Activated CD4-positive, alpha-beta T cell treated with anti-CD3 and anti-CD28 coated beads, Interleukin-2, amount 10 ng/mL, durations not matched to agents 24 days and 14 days (primary cell): Measurements from ENCODE around the gene GLIPR1. TPM values are rescaled to one million over a fixed set of nuclear protein-coding genes. Genes with fewer than 3 reads are reported as not detected.
A peak's percentile ranks its signal among the peaks of the same experiment; 100 is the strongest.
"Not testable (repeated sequence)": the region's sequence is repeated elsewhere in the genome, so short reads cannot be mapped to it uniquely, and the experiment has no call there.

ENCODE experiments used
- DNase-seq: peaks from one replicate; pipeline ENCODE4 v3.0.0; 2022
- H3K27ac Mint-ChIP-seq: one replicate; pipeline ENCODE4 v1.8.0; 2022; ENCODE audit warnings: mild to moderate bottlenecking, mixed read lengths
- H3K27me3 Mint-ChIP-seq: one replicate; pipeline ENCODE4 v1.8.0; 2022; ENCODE audit warnings: mixed read lengths
- H3K36me3 Mint-ChIP-seq: one replicate; pipeline ENCODE4 v1.8.0; 2022; ENCODE audit warnings: low read depth, mild to moderate bottlenecking, mixed read lengths
- H3K4me1 Mint-ChIP-seq: one replicate; pipeline ENCODE4 v1.8.0; 2021; ENCODE audit warnings: mixed read lengths
- H3K4me3 Mint-ChIP-seq: one replicate; pipeline ENCODE4 v1.8.0; 2022; ENCODE audit warnings: mild to moderate bottlenecking, moderate library complexity, mixed read lengths
- H3K9me3 Mint-ChIP-seq: one replicate; pipeline ENCODE4 v1.8.0; 2021; ENCODE audit warnings: mixed read lengths
- intact Hi-C: fragments of 100-400 bp; cut with micrococcal nuclease; formaldehyde crosslinking; loops from one replicate; pipeline ENCODE4 v1.15.1; 2023
- total RNA-seq: library from RNA; stranded (reverse); gene quantifications from 2 replicates; pipeline ENCODE4 v1.2.3, GENCODE V29; 2022

GLIPR1 gene
- total RNA-seq, 1 donor from 2014 or later: 5.3 TPM

DNA sequence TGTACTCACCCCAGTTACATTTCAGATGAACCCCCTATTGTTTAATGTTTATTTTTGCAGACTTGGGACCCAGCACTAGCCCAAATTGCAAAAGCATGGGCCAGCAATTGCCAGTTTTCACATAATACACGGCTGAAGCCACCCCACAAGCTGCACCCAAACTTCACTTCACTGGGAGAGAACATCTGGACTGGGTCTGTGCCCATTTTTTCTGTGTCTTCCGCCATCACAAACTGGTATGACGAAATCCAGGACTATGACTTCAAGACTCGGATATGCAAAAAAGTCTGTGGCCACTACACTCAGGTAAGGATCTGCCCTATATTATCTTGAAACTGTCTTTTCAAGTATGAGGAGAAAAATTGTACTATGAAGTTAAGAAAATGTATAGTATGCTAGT is 1.2 kb downstream of the GLIPR1 start:
- Mint-ChIP-seq H3K27ac (peak overlapping the region; percentile 91), H3K27me3 (peaks cover 2% of the 10 kb centered on the region), H3K4me3 (peak overlapping the region; percentile 77), H3K36me3 (peaks cover 4% of the 10 kb centered on the region), H3K9me3 (no peaks in the 10 kb centered on the region), H3K4me1 (peaks cover 66% of the 10 kb centered on the region)
- DNase-seq: no peak
- intact Hi-C loops: loop anchor here (2.0 kb wide), 6 partner anchors 453 to 1077 kb away; partner anchors contain the start of genes BBS10, OSBPL8 and PHLDA1

DNA sequence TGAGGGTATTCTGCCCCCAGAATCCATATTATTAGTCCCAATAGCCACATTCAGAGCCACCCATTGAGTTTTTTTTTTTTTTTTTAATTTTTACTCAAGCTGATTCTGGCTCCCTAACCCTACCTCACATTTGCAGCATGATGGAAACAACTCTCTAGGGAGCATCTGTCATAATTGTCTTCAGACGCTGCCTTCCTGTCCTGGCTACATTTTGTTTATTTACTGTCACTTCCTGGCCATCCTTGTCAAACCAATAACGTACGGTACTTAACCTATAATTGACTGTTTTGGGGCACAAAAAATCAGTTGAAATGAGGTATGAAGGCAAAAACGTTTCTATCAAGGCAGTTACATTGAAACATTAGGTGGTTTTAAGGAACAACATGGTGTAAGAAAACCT is 2.1 kb downstream of the GLIPR1 start:
- H3K4me3 Mint-ChIP-seq: peak overlapping the region; percentile 77
- DNase-seq: peak; percentile 63
- peaks cover 61% of the 10 kb centered on the region for H3K4me1 Mint-ChIP-seq
- H3K27ac Mint-ChIP-seq: peak overlapping the region; percentile 27
- intact Hi-C loops: no loop called here
- H3K36me3 Mint-ChIP-seq: peaks cover 7% of the 10 kb centered on the region
- H3K27me3 Mint-ChIP-seq: no peaks in the 10 kb centered on the region
- H3K9me3 Mint-ChIP-seq: no peaks in the 10 kb centered on the region

DNA sequence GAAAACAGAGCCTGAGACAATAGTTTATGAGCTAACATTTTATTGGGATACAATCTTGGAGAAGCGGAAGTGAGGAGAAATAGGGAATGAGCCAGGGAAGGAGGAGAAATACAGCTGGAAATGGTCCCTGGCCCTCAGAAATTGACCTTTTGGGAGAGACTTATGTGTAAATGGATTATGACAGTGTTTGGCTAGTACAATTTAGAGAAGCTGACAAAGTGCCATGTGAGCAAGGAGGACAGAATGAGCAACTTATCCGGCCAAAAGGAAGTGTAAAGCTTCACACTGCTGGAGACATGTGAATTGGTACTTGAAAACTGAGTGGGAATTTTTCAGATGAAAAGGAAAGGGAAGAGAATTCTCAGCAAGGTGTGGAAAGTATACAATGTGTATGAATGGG is 2.9 kb downstream of the GLIPR1 start:
- no peaks in the 10 kb centered on the region for H3K9me3 Mint-ChIP-seq
- no peaks in the 10 kb centered on the region for H3K27me3 Mint-ChIP-seq
- no peak overlapping the region for H3K27ac Mint-ChIP-seq
- no peak for DNase-seq
- H3K4me3 Mint-ChIP-seq: no peak overlapping the region
- intact Hi-C loops: no loop called here
- H3K36me3 Mint-ChIP-seq: peaks cover 7% of the 10 kb centered on the region
- H3K4me1 Mint-ChIP-seq: peaks cover 55% of the 10 kb centered on the region

DNA sequence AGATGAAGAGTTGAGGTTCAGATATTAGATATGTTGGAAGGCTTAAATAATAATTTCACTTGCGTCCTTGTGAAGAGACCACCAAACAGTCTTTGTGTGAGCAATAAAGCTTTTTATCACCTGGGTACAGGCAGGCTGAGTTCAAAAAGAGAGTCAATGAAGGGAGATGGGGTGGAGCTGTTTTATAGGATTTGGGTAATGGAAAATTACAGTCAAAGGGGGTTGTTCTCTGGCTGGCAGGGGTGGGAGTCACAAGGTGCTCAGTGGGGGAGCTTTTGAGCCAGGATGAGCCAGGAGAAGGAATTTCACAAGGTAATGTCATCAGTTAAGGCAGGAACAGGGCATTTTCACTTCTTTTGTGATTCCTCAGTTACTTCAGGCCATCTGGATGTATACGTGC is 3.9 kb downstream of the GLIPR1 start:
- H3K4me3 Mint-ChIP-seq, H3K9me3 Mint-ChIP-seq, DNase-seq, H3K27me3 Mint-ChIP-seq, intact Hi-C loops: not testable (repeated sequence)
- peak overlapping the region; percentile 25 for H3K27ac Mint-ChIP-seq
- peaks cover 10% of the 10 kb centered on the region for H3K36me3 Mint-ChIP-seq
- H3K4me1 Mint-ChIP-seq: peaks cover 53% of the 10 kb centered on the region

DNA sequence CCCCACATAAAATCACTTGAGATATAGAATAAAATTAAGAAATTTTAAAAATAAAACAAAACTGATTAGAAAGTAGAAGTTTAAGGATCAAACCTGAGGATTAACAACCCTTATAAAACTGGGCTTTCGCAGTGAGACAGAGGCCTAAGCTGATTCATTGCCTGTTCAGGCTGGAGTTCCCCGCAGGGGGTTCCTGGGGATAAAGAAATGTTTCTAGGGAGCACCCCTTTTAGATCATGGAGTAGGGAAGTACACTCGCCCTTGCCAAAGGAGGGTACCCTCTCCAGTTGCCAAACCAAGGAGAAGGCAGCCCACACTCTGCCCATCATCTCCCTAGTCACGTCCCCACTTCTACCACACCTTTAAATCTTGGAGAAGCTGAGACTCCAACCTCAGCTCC is 6.8 kb downstream of the GLIPR1 start:
- H3K27me3 Mint-ChIP-seq: no peaks in the 10 kb centered on the region
- H3K4me3 Mint-ChIP-seq: no peak overlapping the region
- peaks cover 12% of the 10 kb centered on the region for H3K36me3 Mint-ChIP-seq
- intact Hi-C loops: no loop called here
- DNase-seq: no peak
- peak overlapping the region; percentile 64 for H3K27ac Mint-ChIP-seq
- H3K9me3 Mint-ChIP-seq: no peaks in the 10 kb centered on the region
- peaks cover 37% of the 10 kb centered on the region for H3K4me1 Mint-ChIP-seq

DNA sequence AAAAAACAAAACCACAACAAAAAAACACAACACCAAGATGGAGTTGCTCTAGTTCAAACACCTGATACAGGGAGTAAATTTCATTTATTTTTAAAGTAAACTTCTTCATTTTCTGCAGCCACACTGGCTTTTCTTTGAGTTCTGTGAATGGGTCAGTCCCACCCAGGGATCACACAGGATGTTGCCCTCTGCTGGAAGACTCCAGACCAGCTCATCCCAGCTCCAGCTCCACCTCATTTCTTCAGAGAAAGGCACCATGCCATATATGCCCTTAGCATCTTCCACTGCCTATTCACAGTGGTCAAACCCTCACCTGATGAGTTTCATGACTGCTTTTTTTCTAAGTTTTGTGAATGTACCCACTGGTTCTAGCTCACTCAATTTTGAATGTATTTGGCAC is 8.0 kb downstream of the GLIPR1 start:
- Mint-ChIP-seq H3K36me3 (peaks cover 12% of the 10 kb centered on the region), H3K4me1 (peaks cover 29% of the 10 kb centered on the region), H3K27ac (no peak overlapping the region), H3K27me3 (no peaks in the 10 kb centered on the region), H3K9me3 (no peaks in the 10 kb centered on the region), H3K4me3 (no peak overlapping the region)
- intact Hi-C loops: loop anchor here (2.0 kb wide), 2 partner anchors 22 to 152 kb away; partner anchors contain the start of gene KRR1
- DNase-seq: peak; percentile 63

DNA sequence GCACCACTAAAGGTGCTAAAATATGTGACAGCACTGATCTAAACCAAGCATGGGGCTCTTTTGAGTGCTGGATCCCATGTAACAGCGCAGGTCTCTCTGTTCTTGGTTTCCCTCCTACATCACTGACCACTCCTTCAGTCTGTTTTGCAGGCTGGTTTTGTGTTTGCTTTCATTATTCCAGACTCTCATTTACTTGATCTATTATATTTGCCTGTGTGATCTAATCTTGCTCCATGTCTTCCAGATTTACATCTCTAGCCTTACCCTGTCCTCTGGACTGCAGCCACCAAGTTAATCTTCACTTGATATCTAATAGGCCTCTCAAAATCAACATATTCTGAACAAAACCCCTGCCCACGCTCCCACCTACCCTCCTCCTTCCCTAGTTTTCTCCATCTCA is 8.6 kb downstream of the GLIPR1 start:
- intact Hi-C loops: loop anchor here (1.0 to 2.0 kb wide), 4 partner anchors 11 to 543 kb away; partner anchors contain the start of gene KRR1
- peaks cover 17% of the 10 kb centered on the region for H3K36me3 Mint-ChIP-seq
- peaks cover 27% of the 10 kb centered on the region for H3K4me1 Mint-ChIP-seq
- H3K9me3 Mint-ChIP-seq: no peaks in the 10 kb centered on the region
- peak; percentile 50 for DNase-seq
- no peaks in the 10 kb centered on the region for H3K27me3 Mint-ChIP-seq
- H3K4me3 Mint-ChIP-seq: peak overlapping the region; percentile 39
- peak overlapping the region; percentile 52 for H3K27ac Mint-ChIP-seq

DNA sequence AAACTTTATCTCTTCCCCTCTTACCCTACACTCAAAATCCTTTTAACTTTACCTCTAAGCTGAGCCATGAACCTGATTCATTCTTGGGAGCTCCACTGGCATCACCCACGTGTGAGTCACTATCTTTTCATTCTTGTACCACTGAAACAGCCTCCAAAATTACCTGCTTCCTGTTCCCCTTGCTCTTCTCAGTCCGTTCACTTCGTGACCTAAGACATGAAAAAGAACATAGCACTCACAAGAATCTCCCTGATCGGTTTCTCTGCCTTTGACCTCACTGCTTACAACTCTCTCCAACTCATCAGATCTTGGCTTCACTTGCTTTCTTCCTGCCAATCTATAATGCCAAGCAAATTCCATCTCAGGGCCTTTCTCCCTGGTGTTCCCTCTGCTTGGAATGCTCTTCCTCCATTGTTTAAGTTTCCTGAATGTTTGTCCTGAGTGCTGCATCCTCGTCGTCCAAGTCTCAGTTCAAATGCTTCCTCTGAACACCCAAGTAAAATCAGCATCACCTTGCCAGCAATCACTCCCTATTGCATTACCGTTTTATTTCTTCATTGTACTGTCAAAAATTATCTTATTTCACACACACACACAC is 9.2 kb downstream of the GLIPR1 start:
- intact Hi-C loops: loop anchor here (1.0 to 2.0 kb wide), 4 partner anchors 11 to 543 kb away; partner anchors contain the start of gene KRR1
- Mint-ChIP-seq H3K4me1 (peaks cover 22% of the 10 kb centered on the region), H3K27me3 (no peaks in the 10 kb centered on the region), H3K4me3 (peak overlapping the region; percentile 39), H3K9me3 (no peaks in the 10 kb centered on the region), H3K36me3 (peaks cover 15% of the 10 kb centered on the region), H3K27ac (peak overlapping the region; percentile 52)
- DNase-seq: peak; percentile 63

DNA sequence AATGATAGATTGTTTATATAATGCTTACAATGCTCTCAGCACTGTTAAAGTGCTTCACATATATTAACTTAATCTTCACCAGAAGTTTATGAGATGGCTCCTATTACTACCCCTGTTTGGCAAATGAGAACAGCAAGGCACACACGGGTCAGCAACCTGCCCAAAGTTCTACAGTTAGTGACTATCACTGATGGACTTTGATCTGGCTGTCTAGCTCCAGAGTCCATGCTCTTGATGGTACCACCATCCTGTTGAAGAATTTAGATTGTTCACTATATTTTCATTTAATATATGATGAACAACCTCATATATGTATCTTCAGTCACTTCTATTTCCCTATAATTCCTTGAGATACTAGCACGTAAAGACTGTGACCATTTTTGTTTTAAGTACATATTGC is 10.6 kb downstream of the GLIPR1 start:
- peak; percentile 40 for DNase-seq
- Mint-ChIP-seq H3K27ac (no peak overlapping the region), H3K27me3 (no peaks in the 10 kb centered on the region), H3K36me3 (peaks cover 25% of the 10 kb centered on the region), H3K4me1 (peaks cover 21% of the 10 kb centered on the region), H3K9me3 (no peaks in the 10 kb centered on the region), H3K4me3 (no peak overlapping the region)
- intact Hi-C loops: no loop called here

DNA sequence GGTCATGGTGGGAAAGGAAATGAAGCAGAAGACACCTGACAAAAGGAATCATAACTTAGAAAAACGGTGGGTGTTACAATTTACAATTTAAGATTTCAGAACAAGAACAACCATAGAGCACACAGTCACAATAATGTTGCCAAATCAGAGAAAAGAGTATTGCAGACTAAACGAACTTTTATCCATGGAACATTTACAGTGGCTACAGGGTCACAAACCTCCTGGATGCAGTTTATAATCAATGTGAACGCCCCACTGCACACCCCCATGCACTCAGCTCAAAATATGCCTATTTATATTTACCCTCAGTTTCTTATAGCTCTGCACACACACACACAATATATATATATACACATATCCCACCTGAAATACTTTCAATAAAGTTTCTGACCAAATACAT is 22.9 kb downstream of the GLIPR1 start:
- Mint-ChIP-seq H3K27ac (no peak overlapping the region), H3K27me3 (no peaks in the 10 kb centered on the region), H3K36me3 (peaks cover 44% of the 10 kb centered on the region), H3K4me3 (no peak overlapping the region), H3K4me1 (peaks cover 14% of the 10 kb centered on the region), H3K9me3 (no peaks in the 10 kb centered on the region)
- no peak for DNase-seq
- intact Hi-C loops: no loop called here

DNA sequence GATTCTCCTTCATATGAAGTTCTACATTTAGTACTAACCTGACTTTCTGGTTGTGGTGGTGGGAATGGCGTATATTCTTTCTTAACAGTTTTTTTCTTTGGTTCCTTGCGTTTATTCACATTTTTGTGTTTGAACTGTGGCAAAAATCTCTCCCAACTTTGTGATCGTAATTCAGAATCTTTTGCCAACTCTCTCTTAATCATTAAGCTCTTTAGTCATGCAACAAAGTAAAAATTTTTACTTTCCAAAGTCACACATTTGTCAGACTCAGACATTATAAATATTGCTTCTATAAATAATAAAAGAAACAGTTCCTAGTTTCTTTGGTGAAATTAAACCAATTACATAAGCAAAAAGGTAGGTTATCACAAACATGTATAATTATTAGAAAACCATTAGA is 23.3 kb downstream of the GLIPR1 start:
- H3K36me3 Mint-ChIP-seq: peaks cover 42% of the 10 kb centered on the region
- no peaks in the 10 kb centered on the region for H3K9me3 Mint-ChIP-seq
- DNase-seq: no peak
- intact Hi-C loops: no loop called here
- peaks cover 12% of the 10 kb centered on the region for H3K4me1 Mint-ChIP-seq
- no peaks in the 10 kb centered on the region for H3K27me3 Mint-ChIP-seq
- H3K4me3 Mint-ChIP-seq: no peak overlapping the region
- H3K27ac Mint-ChIP-seq: no peak overlapping the region

DNA sequence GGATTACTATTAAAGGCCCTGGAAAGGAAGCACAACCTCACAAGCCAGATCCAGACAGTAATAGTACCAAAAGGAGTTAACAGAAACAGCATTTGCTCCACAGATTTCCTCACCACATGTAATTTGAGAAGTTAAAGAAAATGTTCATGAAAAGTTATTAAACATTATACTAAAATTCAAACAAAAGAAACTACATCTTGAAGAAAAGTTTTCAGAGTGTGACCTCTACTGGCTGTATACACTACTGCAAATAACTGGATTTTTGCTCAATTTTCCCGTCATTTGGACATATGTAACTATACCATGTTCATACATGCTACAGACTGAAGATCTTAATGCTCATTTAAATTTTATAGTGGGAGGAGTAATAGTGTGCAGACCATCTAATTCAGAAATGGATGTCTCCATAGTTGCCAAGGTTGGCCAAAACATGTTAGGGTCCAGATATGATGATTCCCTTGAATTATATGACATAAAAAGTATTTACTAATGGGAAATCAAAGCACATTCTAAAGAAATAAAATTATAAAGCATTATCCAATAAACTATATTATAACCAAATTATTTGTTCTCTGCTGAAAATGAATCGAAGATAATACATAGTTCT is 25.3 kb downstream of the GLIPR1 start:
- Mint-ChIP-seq H3K27ac (no peak overlapping the region), H3K36me3 (peaks cover 38% of the 10 kb centered on the region), H3K27me3 (no peaks in the 10 kb centered on the region), H3K4me3 (no peak overlapping the region), H3K4me1 (peaks cover 28% of the 10 kb centered on the region), H3K9me3 (no peaks in the 10 kb centered on the region)
- intact Hi-C loops: loop anchor here (1.0 kb wide), 2 partner anchors 21 to 172 kb away; partner anchors contain the start of gene GLIPR1L1
- DNase-seq: no peak

DNA sequence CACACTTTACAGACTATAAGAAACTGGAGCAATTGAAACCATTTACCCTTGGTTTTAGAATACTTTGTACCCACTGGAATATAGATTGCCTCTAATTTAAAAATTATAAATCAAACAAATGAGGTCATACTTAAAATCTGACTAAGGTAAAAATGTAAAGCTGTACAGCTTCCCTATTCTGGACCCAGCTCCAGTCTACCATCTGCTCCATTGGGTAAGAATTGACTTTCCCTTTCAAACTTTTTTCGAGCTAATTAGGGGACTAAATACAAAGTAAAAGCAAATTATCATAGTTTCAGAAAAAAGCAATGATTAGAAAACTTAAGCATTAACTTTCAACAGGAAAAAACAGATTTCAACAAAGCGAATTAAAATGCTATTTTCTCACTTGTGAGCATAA is 26.5 kb downstream of the GLIPR1 start:
- Mint-ChIP-seq H3K9me3 (peaks cover 6% of the 10 kb centered on the region), H3K4me1 (peaks cover 34% of the 10 kb centered on the region)

DNA sequence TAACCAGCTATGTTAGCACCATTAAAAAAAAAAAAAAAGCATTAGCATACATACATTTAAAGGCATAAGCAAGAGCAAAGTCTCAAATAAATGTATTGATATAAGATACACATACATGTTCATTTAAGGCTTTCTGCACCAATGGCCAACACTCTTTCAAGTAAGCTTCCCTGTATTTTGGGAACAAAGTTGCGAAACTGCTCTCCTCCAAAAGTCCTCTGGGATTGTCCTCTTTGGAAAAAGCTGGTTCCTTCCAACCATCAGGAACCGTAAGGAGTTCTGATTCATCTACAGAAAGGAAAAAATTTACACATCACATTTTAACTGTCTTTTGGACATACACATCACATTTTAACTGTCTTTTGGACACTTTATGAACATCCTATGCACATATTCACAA is 27.6 kb downstream of the GLIPR1 start:
- Mint-ChIP-seq H3K4me3 (no peak overlapping the region), H3K27ac (no peak overlapping the region), H3K9me3 (peaks cover 8% of the 10 kb centered on the region), H3K4me1 (peaks cover 34% of the 10 kb centered on the region), H3K36me3 (peaks cover 36% of the 10 kb centered on the region), H3K27me3 (no peaks in the 10 kb centered on the region)
- intact Hi-C loops: no loop called here
- DNase-seq: no peak

More for the DNA sequence above, 26.5 kb downstream of the GLIPR1 start:
- Mint-ChIP-seq H3K27ac (no peak overlapping the region), H3K4me3 (no peak overlapping the region), H3K36me3 (peaks cover 36% of the 10 kb centered on the region), H3K27me3 (no peaks in the 10 kb centered on the region)
- no peak for DNase-seq
- intact Hi-C loops: no loop called here
